ENCODE data around the gene UXS1. TPM values are rescaled to one million over a fixed set of nuclear protein-coding genes. Genes with fewer than 3 reads are reported as not detected.
A peak's percentile ranks its signal among the peaks of the same experiment; 100 is the strongest.

UXS1 gene
- total RNA-seq, 1 donor from 2014 or later, result 68.3 TPM

GRCh38 chr2:106144621-106145331 lies 49.3 kb downstream of the UXS1 start:
- no peak overlapping the region for H3K4me3 Mint-ChIP-seq (ENCODE audit: unreplicated experiment)
- H3K27me3 Mint-ChIP-seq (ENCODE audit: unreplicated experiment), result no peaks in the 10 kb centered on the region
- DNase-seq, result no peak
- H3K36me3 Mint-ChIP-seq (ENCODE audit: unreplicated experiment), result peaks cover 19% of the 10 kb centered on the region
- H3K9me3 Mint-ChIP-seq (ENCODE audit: unreplicated experiment), result no peaks in the 10 kb centered on the region
- H3K4me1 Mint-ChIP-seq (ENCODE audit: low read depth, unreplicated experiment), result peaks cover 12% of the 10 kb centered on the region
- no peak overlapping the region for H3K27ac Mint-ChIP-seq (ENCODE audit: unreplicated experiment)
- no peak for TF ChIP-seq CTCF (IDR thresholded peaks at IDR 0.05; ENCODE audit: partially characterized antibody, unreplicated experiment)

GRCh38 chr2:106143495-106144215 lies 50.4 kb downstream of the UXS1 start:
- Mint-ChIP-seq H3K36me3 (ENCODE audit: unreplicated experiment) (peaks cover 19% of the 10 kb centered on the region), H3K9me3 (ENCODE audit: unreplicated experiment) (no peaks in the 10 kb centered on the region), H3K4me3 (ENCODE audit: unreplicated experiment) (no peak overlapping the region), H3K27me3 (ENCODE audit: unreplicated experiment) (no peaks in the 10 kb centered on the region), H3K4me1 (ENCODE audit: low read depth, unreplicated experiment) (peaks cover 12% of the 10 kb centered on the region), H3K27ac (ENCODE audit: unreplicated experiment) (peak overlapping the region; percentile 87)
- no peak for DNase-seq
- TF ChIP-seq CTCF (IDR thresholded peaks at IDR 0.05; ENCODE audit: partially characterized antibody, unreplicated experiment), result no peak

GRCh38 chr2:106142683-106143082 lies 51.4 kb downstream of the UXS1 start:
- peaks cover 9% of the 10 kb centered on the region for H3K4me1 Mint-ChIP-seq (ENCODE audit: low read depth, unreplicated experiment)
- H3K36me3 Mint-ChIP-seq (ENCODE audit: unreplicated experiment), result peaks cover 19% of the 10 kb centered on the region
- peak overlapping the region; percentile 1 for H3K27ac Mint-ChIP-seq (ENCODE audit: unreplicated experiment)
- H3K27me3 Mint-ChIP-seq (ENCODE audit: unreplicated experiment), result no peaks in the 10 kb centered on the region
- no peak for TF ChIP-seq CTCF (IDR thresholded peaks at IDR 0.05; ENCODE audit: partially characterized antibody, unreplicated experiment)
- no peak for DNase-seq
- no peaks in the 10 kb centered on the region for H3K9me3 Mint-ChIP-seq (ENCODE audit: unreplicated experiment)
- no peak overlapping the region for H3K4me3 Mint-ChIP-seq (ENCODE audit: unreplicated experiment)

- H3K27me3 Mint-ChIP-seq (ENCODE audit: unreplicated experiment), result no peaks in the 10 kb centered on the region
- no peak for DNase-seq
- H3K36me3 Mint-ChIP-seq (ENCODE audit: unreplicated experiment), result peaks cover 19% of the 10 kb centered on the region
- no peak overlapping the region for H3K4me3 Mint-ChIP-seq (ENCODE audit: unreplicated experiment)
- no peak overlapping the region for H3K27ac Mint-ChIP-seq (ENCODE audit: unreplicated experiment)
- no peak for TF ChIP-seq CTCF (IDR thresholded peaks at IDR 0.05; ENCODE audit: partially characterized antibody, unreplicated experiment)
- H3K9me3 Mint-ChIP-seq (ENCODE audit: unreplicated experiment), result no peaks in the 10 kb centered on the region
- H3K4me1 Mint-ChIP-seq (ENCODE audit: low read depth, unreplicated experiment), result peaks cover 9% of the 10 kb centered on the region
These were observed 53.2 kb downstream of the UXS1 start for GRCh38 chr2:106140913-106141312.

GRCh38 chr2:106140113-106140512 lies 54.0 kb downstream of the UXS1 start:
- Mint-ChIP-seq H3K4me3 (ENCODE audit: unreplicated experiment) (no peak overlapping the region), H3K27ac (ENCODE audit: unreplicated experiment) (no peak overlapping the region)

More at GRCh38 chr2:106140113-106140512, 54.0 kb downstream of the UXS1 start:
- H3K27me3 Mint-ChIP-seq (ENCODE audit: unreplicated experiment), result no peaks in the 10 kb centered on the region
- H3K4me1 Mint-ChIP-seq (ENCODE audit: low read depth, unreplicated experiment), result peaks cover 9% of the 10 kb centered on the region
- no peaks in the 10 kb centered on the region for H3K9me3 Mint-ChIP-seq (ENCODE audit: unreplicated experiment)
- no peak for TF ChIP-seq CTCF (IDR thresholded peaks at IDR 0.05; ENCODE audit: partially characterized antibody, unreplicated experiment)
- peaks cover 16% of the 10 kb centered on the region for H3K36me3 Mint-ChIP-seq (ENCODE audit: unreplicated experiment)
- DNase-seq, result no peak

Data from glutamatergic neuron (in vitro differentiated cells).